Measurements from ENCODE around the gene EIF3M. TPM values are rescaled to one million over a fixed set of nuclear protein-coding genes. Genes with fewer than 3 reads are reported as not detected.

The EIF3M gene
- 348 and 351 TPM in 2 replicates for total RNA-seq

DNA sequence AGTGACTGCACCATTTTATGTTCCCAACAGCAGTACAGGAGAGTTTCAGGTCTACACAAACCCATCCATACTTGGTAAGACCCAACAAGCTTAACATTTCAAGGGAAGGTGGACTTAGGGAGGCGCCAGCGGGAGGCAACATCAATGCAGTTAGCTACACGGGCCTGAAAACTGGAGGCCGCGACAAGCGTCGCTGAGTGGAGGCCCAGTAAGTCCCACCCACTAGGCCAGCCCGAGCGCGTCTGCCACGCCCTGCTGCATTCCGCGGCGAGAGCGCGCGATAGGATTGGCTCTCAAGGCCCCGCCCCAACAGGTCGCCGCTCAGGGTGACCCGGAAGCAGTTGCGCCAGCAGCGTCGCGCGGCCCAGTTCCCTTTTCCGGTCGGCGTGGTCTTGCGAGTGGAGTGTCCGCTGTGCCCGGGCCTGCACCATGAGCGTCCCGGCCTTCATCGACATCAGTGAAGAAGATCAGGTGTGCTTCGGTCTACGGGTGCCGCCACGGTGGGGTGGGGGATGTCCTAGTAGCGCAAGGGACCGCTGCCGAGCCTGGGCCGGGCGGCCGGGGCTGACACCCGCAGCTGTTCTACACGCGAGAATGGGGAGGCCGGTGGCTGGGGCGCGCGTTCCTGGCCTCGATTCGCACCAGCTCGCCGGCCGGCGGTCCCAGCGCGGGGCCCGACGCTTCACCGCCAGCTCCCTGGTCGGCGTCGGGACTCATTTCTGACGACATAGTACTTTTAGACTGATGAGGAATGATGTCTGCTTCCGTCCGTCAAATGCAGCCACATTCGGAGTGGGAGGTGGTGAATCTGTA lies at the start of gene EIF3M:
Gene EIF3M, plus strand, starts transcription at position 373 of the 813 bp plus-strand sequence. Its CDS starts 57 bp downstream, at position 430.
- Mint-ChIP-seq H3K36me3 (ENCODE audit: low read depth) (peaks cover 29% of the 10 kb centered on the region), H3K27ac (peak within 1 kb of the TSS; percentile 98), H3K27me3 (no peaks in the 10 kb centered on the region), H3K9me3 (peaks cover 2% of the 10 kb centered on the region), H3K4me1 (peaks cover 25% of the 10 kb centered on the region), H3K4me3 (peak within 1 kb of the TSS; percentile 98)
- DNase-seq, result peak; percentile 99
- intact Hi-C loops (cut with micrococcal nuclease), result loop anchor here (1.0 to 10.0 kb wide), 8 partner anchors 211 to 1079 kb away; partner anchors contain the start of genes CCDC73, CSTF3, DEPDC7 and ELP4

DNA sequence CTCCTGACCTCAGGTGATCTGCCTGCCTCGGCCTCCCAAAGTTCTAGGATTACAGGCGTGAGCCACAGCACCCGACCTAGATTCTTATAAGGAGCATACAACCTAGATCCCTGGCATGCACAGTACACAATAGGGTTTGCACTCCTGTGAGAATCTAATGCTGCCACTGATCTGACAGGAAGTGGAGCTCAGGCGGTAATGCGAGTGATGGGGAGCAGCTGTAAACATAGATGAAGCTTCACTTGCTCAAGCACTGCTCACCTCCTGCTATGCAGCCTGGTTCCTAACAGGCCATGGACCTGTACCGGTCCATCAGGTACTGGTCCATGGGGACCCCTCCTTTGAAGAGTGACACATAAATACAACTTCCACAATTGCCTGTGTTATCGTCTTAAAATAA lies 44.8 kb upstream of the EIF3M start:
- Mint-ChIP-seq H3K27me3 (no peaks in the 10 kb centered on the region), H3K4me3 (no peak overlapping the region), H3K36me3 (ENCODE audit: low read depth) (no peaks in the 10 kb centered on the region), H3K27ac (no peak overlapping the region), H3K4me1 (no peaks in the 10 kb centered on the region), H3K9me3 (no peaks in the 10 kb centered on the region)
- no peak for DNase-seq
- intact Hi-C loops (cut with micrococcal nuclease), result no loop called here

DNA sequence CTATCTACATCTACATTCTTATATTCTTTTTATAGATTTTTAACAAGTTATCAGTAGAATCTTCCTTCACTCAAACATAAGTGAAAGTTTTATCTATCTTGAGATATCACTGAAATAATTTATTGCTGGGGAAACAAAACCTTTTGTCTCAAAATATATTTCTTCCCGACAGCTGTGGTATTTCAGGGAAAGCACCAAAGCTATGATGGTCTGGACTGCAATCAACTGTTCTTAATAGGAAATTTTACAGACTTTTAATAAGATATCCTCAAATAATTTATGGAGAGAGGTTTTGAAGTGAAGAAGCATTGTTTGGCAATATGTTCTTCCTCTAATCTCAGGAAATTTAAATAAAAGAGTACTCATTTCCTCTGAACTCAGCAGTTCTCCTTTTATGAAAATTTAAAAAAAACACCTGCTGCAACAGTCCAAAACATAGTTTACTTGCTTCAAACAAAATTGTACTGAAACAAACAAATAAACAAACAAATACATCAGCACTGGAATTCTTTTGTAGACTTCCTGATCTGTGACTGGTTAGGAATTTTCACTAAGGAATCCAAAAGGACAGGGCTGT lies 33.9 kb upstream of the EIF3M start:
- DNase-seq, result no peak
- no peak overlapping the region for H3K27ac Mint-ChIP-seq
- no peaks in the 10 kb centered on the region for H3K4me1 Mint-ChIP-seq
- peaks cover 4% of the 10 kb centered on the region for H3K27me3 Mint-ChIP-seq
- intact Hi-C loops (cut with micrococcal nuclease), result no loop called here
- H3K4me3 Mint-ChIP-seq, result no peak overlapping the region
- H3K9me3 Mint-ChIP-seq, result peaks cover 6% of the 10 kb centered on the region
- H3K36me3 Mint-ChIP-seq (ENCODE audit: low read depth), result no peaks in the 10 kb centered on the region

DNA sequence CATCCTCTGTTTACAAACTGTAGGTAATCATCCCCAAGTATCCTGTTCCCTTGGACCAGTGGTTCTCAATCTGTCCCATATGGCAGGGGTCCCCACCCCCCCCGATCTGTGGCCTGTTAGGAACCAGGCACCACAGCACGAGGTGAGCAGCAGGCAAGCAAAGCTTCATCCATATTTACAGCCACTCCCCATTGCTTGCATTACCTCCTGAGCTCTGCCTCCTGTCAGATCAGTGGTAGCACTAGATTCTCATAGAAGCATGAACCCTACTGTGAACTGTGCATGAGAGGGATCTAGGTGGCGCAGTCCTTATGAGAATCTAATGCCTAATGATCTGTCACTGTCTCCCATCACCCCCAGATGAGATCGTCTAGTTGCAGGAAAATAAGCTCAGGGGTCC lies 33.4 kb upstream of the EIF3M start:
- H3K9me3 Mint-ChIP-seq, result peaks cover 6% of the 10 kb centered on the region
- no peaks in the 10 kb centered on the region for H3K36me3 Mint-ChIP-seq (ENCODE audit: low read depth)
- peaks cover 5% of the 10 kb centered on the region for H3K27me3 Mint-ChIP-seq
- intact Hi-C loops (cut with micrococcal nuclease), result no loop called here
- H3K4me1 Mint-ChIP-seq, result no peaks in the 10 kb centered on the region
- no peak for DNase-seq
- no peak overlapping the region for H3K4me3 Mint-ChIP-seq
- H3K27ac Mint-ChIP-seq, result no peak overlapping the region

DNA sequence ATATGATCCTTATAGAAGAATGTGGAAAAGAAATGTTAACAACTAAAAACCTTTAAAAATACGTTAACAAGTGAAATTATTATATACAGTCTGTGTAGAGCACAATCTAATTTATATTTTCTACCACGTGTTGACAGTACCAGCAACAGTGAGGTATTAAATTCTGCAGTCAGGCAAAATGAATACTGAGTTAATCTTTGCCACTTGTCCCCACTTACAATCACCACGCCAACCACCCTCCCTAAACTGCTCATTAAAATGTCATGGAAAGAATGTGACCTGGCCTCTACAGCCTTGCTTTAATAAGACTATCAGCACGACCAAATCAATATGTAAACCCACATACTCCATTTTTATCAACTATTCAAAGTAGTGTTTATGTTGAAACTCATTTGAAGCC lies 28.5 kb upstream of the EIF3M start:
- no peak overlapping the region for H3K27ac Mint-ChIP-seq
- no peaks in the 10 kb centered on the region for H3K4me1 Mint-ChIP-seq
- no peaks in the 10 kb centered on the region for H3K36me3 Mint-ChIP-seq (ENCODE audit: low read depth)
- no peak overlapping the region for H3K4me3 Mint-ChIP-seq
- peaks cover 5% of the 10 kb centered on the region for H3K27me3 Mint-ChIP-seq
- peaks cover 6% of the 10 kb centered on the region for H3K9me3 Mint-ChIP-seq
- intact Hi-C loops (cut with micrococcal nuclease), result no loop called here
- DNase-seq, result no peak

DNA sequence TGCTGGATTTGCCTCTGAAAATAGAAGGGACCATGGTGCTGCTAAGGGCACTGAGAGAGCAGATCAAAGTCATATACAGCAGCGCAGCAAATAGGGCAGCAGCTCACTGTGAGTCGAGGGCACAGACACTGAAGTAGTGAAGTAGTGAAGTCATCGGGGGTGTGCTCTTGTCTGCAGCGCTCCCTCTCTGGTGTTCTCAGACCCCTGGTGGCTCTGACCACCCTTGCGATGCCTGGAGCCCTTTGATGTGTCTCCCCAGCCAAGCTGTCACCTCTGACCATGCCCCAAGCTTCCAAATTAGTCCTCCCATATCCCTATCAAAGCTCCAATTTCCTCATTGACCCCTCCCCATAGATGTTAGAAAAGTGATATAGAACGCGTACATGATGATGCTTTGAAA lies 27.7 kb upstream of the EIF3M start:
- H3K36me3 Mint-ChIP-seq (ENCODE audit: low read depth), result no peaks in the 10 kb centered on the region
- H3K27me3 Mint-ChIP-seq, result peaks cover 2% of the 10 kb centered on the region
- no peaks in the 10 kb centered on the region for H3K4me1 Mint-ChIP-seq
- no peak overlapping the region for H3K4me3 Mint-ChIP-seq
- no peak overlapping the region for H3K27ac Mint-ChIP-seq
- intact Hi-C loops (cut with micrococcal nuclease), result no loop called here
- DNase-seq, result no peak
- H3K9me3 Mint-ChIP-seq, result peaks cover 6% of the 10 kb centered on the region

DNA sequence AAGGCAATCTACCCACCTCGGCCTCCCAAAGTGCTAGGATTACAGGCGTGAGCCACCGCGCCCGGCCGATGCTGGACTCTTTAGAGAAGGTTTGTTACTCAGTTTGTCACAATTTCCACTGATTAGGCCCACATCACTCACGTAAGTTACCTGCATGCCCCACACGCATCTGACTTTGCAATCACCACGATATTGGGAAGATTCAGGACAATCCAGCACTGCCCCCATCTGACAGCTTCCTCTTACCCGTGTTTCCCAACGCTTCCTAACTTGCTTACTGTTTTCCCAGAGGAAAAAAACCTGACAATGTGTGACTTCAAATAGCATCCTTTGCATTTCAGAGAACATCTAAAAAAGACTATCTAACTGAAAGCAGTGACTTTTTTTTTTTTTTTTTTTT lies 21.8 kb upstream of the EIF3M start:
- no peaks in the 10 kb centered on the region for H3K27me3 Mint-ChIP-seq
- H3K36me3 Mint-ChIP-seq (ENCODE audit: low read depth), result no peaks in the 10 kb centered on the region
- H3K9me3 Mint-ChIP-seq, result no peaks in the 10 kb centered on the region
- no peak overlapping the region for H3K27ac Mint-ChIP-seq
- peaks cover 7% of the 10 kb centered on the region for H3K4me1 Mint-ChIP-seq
- no peak for DNase-seq
- H3K4me3 Mint-ChIP-seq, result no peak overlapping the region
- intact Hi-C loops (cut with micrococcal nuclease), result no loop called here

DNA sequence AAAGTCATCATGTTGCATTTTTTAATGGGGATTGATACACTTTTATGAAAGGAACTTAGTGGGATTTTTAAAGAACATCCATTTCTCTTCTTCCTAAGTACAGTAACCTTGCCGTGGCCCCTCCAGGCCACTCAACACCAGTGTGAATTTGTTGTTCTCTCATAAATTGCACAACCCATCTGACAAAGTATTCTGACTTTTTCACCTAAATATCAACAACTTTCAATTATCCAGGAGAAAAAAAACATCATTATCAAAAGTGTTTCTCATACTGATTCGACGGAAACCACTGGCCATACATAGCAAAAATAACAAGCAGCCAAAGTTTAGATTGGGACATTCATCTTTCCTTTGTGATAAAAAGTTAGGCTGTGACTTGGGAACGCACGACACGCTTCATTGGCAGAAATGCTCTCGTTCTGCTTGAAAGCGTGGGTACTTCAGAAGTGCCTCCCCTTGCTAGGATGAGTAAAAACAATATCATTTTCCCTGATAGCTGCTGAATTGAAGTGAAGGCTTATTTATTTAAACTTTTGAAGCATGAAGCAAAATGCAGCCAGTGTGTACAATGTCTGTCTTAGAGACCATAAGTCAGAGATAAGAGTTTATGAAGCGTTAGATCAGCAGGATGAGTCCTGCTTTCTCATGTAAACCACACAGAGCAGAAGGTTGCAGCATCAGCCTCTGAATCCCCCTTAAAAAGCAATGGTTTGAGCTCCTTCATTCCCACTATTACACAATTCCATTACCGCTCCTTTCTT lies 20.6 kb upstream of the EIF3M start:
- Mint-ChIP-seq H3K4me1 (peaks cover 11% of the 10 kb centered on the region), H3K4me3 (no peak overlapping the region), H3K36me3 (ENCODE audit: low read depth) (no peaks in the 10 kb centered on the region), H3K27me3 (no peaks in the 10 kb centered on the region), H3K9me3 (no peaks in the 10 kb centered on the region), H3K27ac (no peak overlapping the region)
- intact Hi-C loops (cut with micrococcal nuclease), result no loop called here
- no peak for DNase-seq

DNA sequence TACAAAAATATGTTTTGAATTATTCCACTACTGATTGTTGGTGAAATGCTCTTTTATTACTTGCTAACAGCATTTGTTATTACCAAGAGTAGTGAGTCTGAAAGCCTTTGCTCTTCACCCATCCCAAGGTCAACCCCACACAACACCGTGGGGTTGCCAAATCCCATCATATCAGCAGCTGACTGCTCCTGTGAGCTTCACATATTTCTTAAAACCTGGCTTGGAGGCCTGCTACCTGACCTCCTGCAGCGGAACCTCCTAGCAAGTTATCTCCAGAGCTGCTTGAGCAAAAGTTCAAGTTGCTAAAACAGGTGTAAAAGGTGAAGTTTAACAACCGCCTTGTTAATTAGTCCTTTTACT lies 20.1 kb upstream of the EIF3M start:
- no peak overlapping the region for H3K4me3 Mint-ChIP-seq
- no peaks in the 10 kb centered on the region for H3K27me3 Mint-ChIP-seq
- no peaks in the 10 kb centered on the region for H3K9me3 Mint-ChIP-seq
- no peak for DNase-seq
- H3K27ac Mint-ChIP-seq, result no peak overlapping the region
- peaks cover 11% of the 10 kb centered on the region for H3K4me1 Mint-ChIP-seq
- intact Hi-C loops (cut with micrococcal nuclease), result no loop called here
- H3K36me3 Mint-ChIP-seq (ENCODE audit: low read depth), result no peaks in the 10 kb centered on the region

DNA sequence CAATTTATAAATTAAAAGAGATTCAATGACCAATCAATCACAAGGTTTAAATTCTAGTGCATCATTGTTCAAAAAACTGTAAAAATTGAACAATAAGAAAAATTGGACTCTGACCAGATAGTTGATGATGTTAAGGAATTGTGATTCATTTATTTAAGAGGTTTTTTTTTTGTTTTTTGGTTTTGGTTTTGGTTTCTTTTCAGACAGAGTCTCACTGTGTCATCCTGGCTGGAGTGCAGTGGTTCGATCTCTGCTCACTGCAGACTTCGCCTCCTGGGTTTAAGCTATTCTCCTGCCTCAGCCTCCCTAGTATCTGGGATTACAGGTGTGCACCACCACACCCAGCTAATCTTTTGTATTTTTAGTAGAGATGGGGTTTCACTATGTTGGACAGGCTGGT lies 17.1 kb upstream of the EIF3M start:
- DNase-seq, result no peak
- no peaks in the 10 kb centered on the region for H3K27me3 Mint-ChIP-seq
- H3K4me1 Mint-ChIP-seq, result peaks cover 14% of the 10 kb centered on the region
- intact Hi-C loops (cut with micrococcal nuclease), result no loop called here
- no peak overlapping the region for H3K27ac Mint-ChIP-seq
- no peaks in the 10 kb centered on the region for H3K36me3 Mint-ChIP-seq (ENCODE audit: low read depth)
- H3K9me3 Mint-ChIP-seq, result no peaks in the 10 kb centered on the region
- H3K4me3 Mint-ChIP-seq, result no peak overlapping the region

DNA sequence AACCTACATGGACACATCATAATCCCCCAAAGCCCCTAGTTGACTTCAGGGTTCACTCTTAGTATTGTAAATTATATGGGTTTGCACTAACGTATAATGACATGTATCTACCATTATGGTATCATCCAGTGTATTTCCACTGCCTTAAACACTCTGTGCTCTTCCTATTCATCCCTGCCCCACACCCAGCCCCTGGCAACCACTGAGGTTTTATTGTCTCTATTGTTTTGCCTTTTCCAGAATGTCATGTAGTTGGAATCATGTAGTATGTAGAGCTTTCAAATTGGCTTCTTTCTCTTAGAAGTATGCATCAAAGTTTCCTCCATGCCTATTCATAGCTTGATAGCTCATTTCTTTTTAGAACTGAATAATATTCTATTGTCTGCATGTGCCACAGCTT lies 16.5 kb upstream of the EIF3M start:
- intact Hi-C loops (cut with micrococcal nuclease), result no loop called here
- no peak overlapping the region for H3K4me3 Mint-ChIP-seq
- no peaks in the 10 kb centered on the region for H3K27me3 Mint-ChIP-seq
- no peak overlapping the region for H3K27ac Mint-ChIP-seq
- no peaks in the 10 kb centered on the region for H3K36me3 Mint-ChIP-seq (ENCODE audit: low read depth)
- H3K4me1 Mint-ChIP-seq, result peaks cover 16% of the 10 kb centered on the region
- no peak for DNase-seq
- H3K9me3 Mint-ChIP-seq, result no peaks in the 10 kb centered on the region

DNA sequence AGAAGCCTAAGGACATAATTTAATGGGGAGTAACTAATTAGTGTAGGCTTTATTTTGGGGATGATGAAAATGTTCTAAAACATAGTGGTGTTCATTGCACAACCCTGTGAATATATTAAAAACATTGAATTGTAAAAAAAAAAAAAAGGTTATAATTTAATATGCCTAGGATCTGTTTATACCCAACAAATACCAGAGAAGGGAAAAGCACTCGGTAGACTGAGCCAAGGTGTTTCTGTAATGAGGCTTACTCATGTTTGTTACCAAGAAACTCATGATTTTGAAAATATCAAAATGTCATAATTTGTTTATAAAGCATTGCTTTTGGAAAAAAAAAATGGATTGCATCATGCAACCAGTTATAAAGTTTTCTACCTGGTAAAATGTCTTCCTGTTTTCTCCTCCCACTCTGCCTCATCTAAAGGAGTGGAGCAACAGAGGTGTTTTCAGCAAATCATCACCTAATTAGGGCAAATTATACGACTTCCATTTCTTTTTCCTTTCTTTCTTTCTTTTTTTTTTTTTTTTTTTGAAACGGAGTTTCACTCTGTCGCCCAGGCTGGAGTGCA lies 14.2 kb upstream of the EIF3M start:
- intact Hi-C loops (cut with micrococcal nuclease), result no loop called here
- Mint-ChIP-seq H3K9me3 (no peaks in the 10 kb centered on the region), H3K4me1 (peaks cover 16% of the 10 kb centered on the region), H3K4me3 (no peak overlapping the region), H3K36me3 (ENCODE audit: low read depth) (no peaks in the 10 kb centered on the region), H3K27ac (no peak overlapping the region), H3K27me3 (no peaks in the 10 kb centered on the region)
- DNase-seq, result no peak

DNA sequence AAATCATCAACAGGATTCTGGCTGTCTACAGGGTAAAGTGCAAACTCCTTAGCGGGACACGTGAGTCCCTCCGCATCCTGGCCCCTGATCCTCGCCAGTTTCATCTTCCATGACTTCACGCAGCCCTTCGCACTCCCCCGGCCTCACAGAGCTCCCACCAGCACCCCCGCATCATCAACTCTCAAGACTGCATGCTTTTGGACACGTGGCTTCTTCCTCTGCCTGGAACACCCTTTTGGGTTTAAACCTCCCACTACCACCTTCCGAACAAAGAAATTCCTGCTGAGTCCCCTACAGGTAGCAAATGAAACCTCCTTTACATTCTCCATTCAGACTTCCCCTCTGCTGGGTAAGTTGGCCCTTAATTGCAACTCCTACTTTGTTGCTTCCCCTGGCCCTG lies 12.6 kb upstream of the EIF3M start:
- no peaks in the 10 kb centered on the region for H3K27me3 Mint-ChIP-seq
- intact Hi-C loops (cut with micrococcal nuclease), result no loop called here
- H3K9me3 Mint-ChIP-seq, result no peaks in the 10 kb centered on the region
- H3K36me3 Mint-ChIP-seq (ENCODE audit: low read depth), result no peaks in the 10 kb centered on the region
- peaks cover 16% of the 10 kb centered on the region for H3K4me1 Mint-ChIP-seq
- no peak for DNase-seq
- H3K27ac Mint-ChIP-seq, result no peak overlapping the region
- H3K4me3 Mint-ChIP-seq, result no peak overlapping the region

DNA sequence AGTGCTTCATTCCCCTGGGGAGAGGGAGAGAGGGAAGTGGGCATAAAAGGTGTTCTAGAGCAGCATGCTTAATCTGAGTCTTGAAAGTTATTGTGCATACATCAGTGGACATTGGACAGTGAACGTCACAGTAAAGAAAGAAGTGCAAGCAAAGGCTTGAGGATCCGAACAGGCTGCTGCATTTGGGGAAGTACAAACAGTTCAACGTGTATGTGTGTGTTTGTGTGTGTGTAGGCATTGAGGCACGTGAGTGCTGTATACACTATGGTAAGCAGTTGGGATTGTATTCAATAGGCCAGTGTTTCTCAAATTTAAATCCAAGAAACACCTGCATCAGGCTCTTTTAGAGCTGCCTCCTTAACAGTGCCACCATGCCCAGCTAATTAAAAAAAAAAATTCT lies 10.4 kb upstream of the EIF3M start:
- H3K4me3 Mint-ChIP-seq, result no peak overlapping the region
- peaks cover under 1% of the 10 kb centered on the region for H3K27me3 Mint-ChIP-seq
- no peak overlapping the region for H3K27ac Mint-ChIP-seq
- intact Hi-C loops (cut with micrococcal nuclease), result no loop called here
- no peaks in the 10 kb centered on the region for H3K36me3 Mint-ChIP-seq (ENCODE audit: low read depth)
- H3K4me1 Mint-ChIP-seq, result peaks cover 5% of the 10 kb centered on the region
- no peak for DNase-seq
- no peaks in the 10 kb centered on the region for H3K9me3 Mint-ChIP-seq
